Breast epithelium (tissue), 4 donors: ENCODE results near the gene PADI1. TPM values are rescaled to one million over a fixed set of nuclear protein-coding genes. Genes with fewer than 3 reads are reported as not detected.

Experiments
- DNase-seq, 2 donors: peaks; one replicate each; pipeline ENCODE4 v3.0.0-alpha.2; 2019; ENCODE audit warnings: low spot score in 2 of 2
- H3K27ac ChIP-seq, 2 donors: fragments of 200-600 bp; sonication (generic) in 1 of 2; one replicate each; pipeline ENCODE4 v1.5.1; 2016 to 2019; ENCODE audit warnings: mild to moderate bottlenecking in 1 of 2
- H3K27me3 ChIP-seq, 2 donors: fragments of 200-600 bp; sonication (generic) in 1 of 2; one replicate each; pipeline versions ENCODE4 v1.5.1 to v1.6.0; 2017 to 2019; ENCODE audit warnings: control low read depth in 1 of 2, mild to moderate bottlenecking in 1 of 2
- H3K36me3 ChIP-seq: fragments of 200-600 bp; one replicate; pipeline ENCODE4 v1.5.1; 2019
- H3K4me1 ChIP-seq, 2 donors: fragments of 200-600 bp; sonication (generic); one replicate each; pipeline ENCODE4 v1.5.1; 2016 to 2019; ENCODE audit warnings: control low read depth in 1 of 2
- H3K4me3 ChIP-seq, 3 donors: fragments of 200-600 bp; sonication (generic); 1 replicate in 2 of 3; 2 replicates in 1 of 3; pipeline ENCODE4 v1.5.1; 2016 to 2019; ENCODE audit warnings: mild to moderate bottlenecking in 3 of 3, moderate library complexity in 2 of 3
- H3K9me3 ChIP-seq, 2 donors: fragments of 200-600 bp; sonication (generic) in 1 of 2; one replicate each; pipeline ENCODE4 v1.5.1; 2016 to 2019; ENCODE audit warnings: control low read depth in 1 of 2
- POLR2A ChIP-seq: fragments of 450-650 bp; IDR thresholded peaks from one replicate; pipeline ENCODE4 v1.6.1; 2016; ENCODE audit warnings: antibody characterized with exemption, mild to moderate bottlenecking, moderate library complexity
- POLR2AphosphoS5 ChIP-seq, 3 donors: sonication (generic); formaldehyde crosslinking; IDR thresholded peaks; one replicate each; pipeline ENCODE4 v1.6.1; 2017; ENCODE audit warnings: antibody characterized with exemption in 3 of 3
- intact Hi-C: fragments of 100-400 bp; cut with DNase I; formaldehyde crosslinking; loops from one replicate; pipeline ENCODE4 v1.15.1; 2023; ENCODE audit warnings: low total_unique reads
- total RNA-seq, 3 donors: library from RNA; depleted of rRNA; stranded (reverse); fragments of >200 nt; gene quantifications; one replicate each; pipeline ENCODE4 v1.1.0, GENCODE V29; 2016
- TF ChIP-seq, protein P1 (sequence below), 3 donors: fragments of 450-650 bp; IDR thresholded peaks; one replicate each; pipeline ENCODE4 v1.5.1; 2016 to 2017; ENCODE audit warnings: antibody characterized with exemption in 3 of 3, mild to moderate bottlenecking in 3 of 3, moderate library complexity in 3 of 3

PADI1 gene
- total RNA-seq, 3 donors from 2014 or later: 0.33 TPM; not detected in 2

DNA sequence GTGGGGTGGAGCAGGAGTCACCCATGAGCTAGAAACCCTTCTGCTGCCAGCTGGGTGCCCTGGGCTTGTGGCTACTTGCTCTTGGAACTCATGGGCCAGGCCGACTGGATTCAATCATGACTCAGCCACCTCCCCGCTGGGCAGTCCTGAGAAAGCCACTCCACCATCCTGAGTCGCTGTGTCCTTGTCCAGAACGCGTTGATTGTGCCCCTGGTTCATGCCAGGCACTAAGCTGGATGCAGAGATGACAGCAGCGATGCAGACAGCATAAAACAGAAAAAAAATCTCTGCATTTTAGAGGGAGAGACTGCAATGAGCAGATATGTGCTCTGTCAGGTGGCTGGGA, 10.6 kb downstream of the PADI1 start:
- H3K4me3 ChIP-seq: no peak overlapping the region
- intact Hi-C loops: no loop called here
- peaks cover 0 to 5% of the 10 kb centered on the region in 2 donors for H3K27me3 ChIP-seq
- DNase-seq: no peak
- peaks cover 0 to 10% of the 10 kb centered on the region in 2 donors for H3K4me1 ChIP-seq
- TF ChIP-seq POLR2A: no peak
- H3K36me3 ChIP-seq: no peaks in the 10 kb centered on the region
- no peak overlapping the region for H3K27ac ChIP-seq
- no peaks in the 10 kb centered on the region for H3K9me3 ChIP-seq

DNA sequence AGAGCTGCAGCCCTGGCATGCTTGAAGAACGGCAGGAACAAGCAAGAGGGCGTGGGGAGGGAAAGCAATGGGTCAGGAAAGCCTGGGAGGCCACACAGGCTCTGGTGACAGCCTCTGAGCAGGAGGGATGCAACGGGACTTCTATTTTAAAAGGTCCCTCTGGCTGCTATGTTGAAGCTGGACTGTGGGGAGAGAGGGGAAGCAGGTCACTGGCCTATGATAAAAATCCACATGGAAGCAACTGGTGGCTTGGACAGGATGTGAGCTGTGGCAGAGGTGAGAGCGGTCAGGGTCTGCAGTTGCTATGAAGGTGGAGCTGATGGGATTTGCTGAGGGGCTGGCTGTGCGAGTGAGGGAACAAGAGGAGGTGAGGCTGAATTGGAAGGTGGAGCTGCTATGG, 11.2 kb downstream of the PADI1 start:
- no peak overlapping the region for H3K27ac ChIP-seq
- no peak overlapping the region for H3K4me3 ChIP-seq
- H3K4me1 ChIP-seq: peaks cover 0 to 10% of the 10 kb centered on the region in 2 donors
- no peaks in the 10 kb centered on the region for H3K36me3 ChIP-seq
- intact Hi-C loops: no loop called here
- H3K9me3 ChIP-seq: no peaks in the 10 kb centered on the region
- peaks cover 0 to 5% of the 10 kb centered on the region in 2 donors for H3K27me3 ChIP-seq
- no peak for DNase-seq
- TF ChIP-seq POLR2AphosphoS5 (IDR thresholded peaks at IDR 0.05) (no peak), POLR2A (no peak)
- TF ChIP-seq, protein P1, sequence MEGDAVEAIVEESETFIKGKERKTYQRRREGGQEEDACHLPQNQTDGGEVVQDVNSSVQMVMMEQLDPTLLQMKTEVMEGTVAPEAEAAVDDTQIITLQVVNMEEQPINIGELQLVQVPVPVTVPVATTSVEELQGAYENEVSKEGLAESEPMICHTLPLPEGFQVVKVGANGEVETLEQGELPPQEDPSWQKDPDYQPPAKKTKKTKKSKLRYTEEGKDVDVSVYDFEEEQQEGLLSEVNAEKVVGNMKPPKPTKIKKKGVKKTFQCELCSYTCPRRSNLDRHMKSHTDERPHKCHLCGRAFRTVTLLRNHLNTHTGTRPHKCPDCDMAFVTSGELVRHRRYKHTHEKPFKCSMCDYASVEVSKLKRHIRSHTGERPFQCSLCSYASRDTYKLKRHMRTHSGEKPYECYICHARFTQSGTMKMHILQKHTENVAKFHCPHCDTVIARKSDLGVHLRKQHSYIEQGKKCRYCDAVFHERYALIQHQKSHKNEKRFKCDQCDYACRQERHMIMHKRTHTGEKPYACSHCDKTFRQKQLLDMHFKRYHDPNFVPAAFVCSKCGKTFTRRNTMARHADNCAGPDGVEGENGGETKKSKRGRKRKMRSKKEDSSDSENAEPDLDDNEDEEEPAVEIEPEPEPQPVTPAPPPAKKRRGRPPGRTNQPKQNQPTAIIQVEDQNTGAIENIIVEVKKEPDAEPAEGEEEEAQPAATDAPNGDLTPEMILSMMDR (IDR thresholded peaks at IDR 0.05): no peak

- TF ChIP-seq, protein P1 (IDR thresholded peaks at IDR 0.05): no peak
- TF ChIP-seq POLR2AphosphoS5 (IDR thresholded peaks at IDR 0.05) (no peak), POLR2A (no peak)
- Histone ChIP-seq H3K9me3 (no peaks in the 10 kb centered on the region), H3K4me1 (peaks cover 0 to 2% of the 10 kb centered on the region in 2 donors), H3K27ac (no peak overlapping the region), H3K4me3 (no peak overlapping the region), H3K36me3 (no peaks in the 10 kb centered on the region), H3K27me3 (peaks cover 0 to 15% of the 10 kb centered on the region in 2 donors)
- intact Hi-C loops: no loop called here
- DNase-seq: no peak
Observed at GRCh38 chr1:17217607-17218006, 12.7 kb downstream of the PADI1 start.

- Histone ChIP-seq H3K36me3 (no peaks in the 10 kb centered on the region), H3K27me3 (peaks cover 0 to 15% of the 10 kb centered on the region in 2 donors), H3K27ac (no peak overlapping the region), H3K9me3 (no peaks in the 10 kb centered on the region), H3K4me1 (no peaks in the 10 kb centered on the region), H3K4me3 (no peak overlapping the region)
- no peak for DNase-seq
- TF ChIP-seq, protein P1 (IDR thresholded peaks at IDR 0.05): no peak
- TF ChIP-seq POLR2AphosphoS5 (IDR thresholded peaks at IDR 0.05) (no peak), POLR2A (no peak)
- intact Hi-C loops: no loop called here
Observed at GRCh38 chr1:17218939-17219338, 14.0 kb downstream of the PADI1 start.

GRCh38 chr1:17220287-17220686, 15.4 kb downstream of the PADI1 start:
- Histone ChIP-seq H3K27ac (no peak overlapping the region), H3K9me3 (no peaks in the 10 kb centered on the region), H3K4me3 (no peak overlapping the region), H3K4me1 (no peaks in the 10 kb centered on the region), H3K36me3 (no peaks in the 10 kb centered on the region), H3K27me3 (peaks cover 0 to 15% of the 10 kb centered on the region in 2 donors)
- intact Hi-C loops: no loop called here
- TF ChIP-seq POLR2AphosphoS5 (IDR thresholded peaks at IDR 0.05): no peak
- no peak for DNase-seq

- H3K4me1 ChIP-seq: no peaks in the 10 kb centered on the region
- no peaks in the 10 kb centered on the region for H3K36me3 ChIP-seq
- H3K9me3 ChIP-seq: no peaks in the 10 kb centered on the region
- H3K27ac ChIP-seq: no peak overlapping the region
- H3K27me3 ChIP-seq: peaks cover 0 to 15% of the 10 kb centered on the region in 2 donors
- intact Hi-C loops: no loop called here
- no peak overlapping the region for H3K4me3 ChIP-seq
- TF ChIP-seq POLR2AphosphoS5 (IDR thresholded peaks at IDR 0.05): no peak
- TF ChIP-seq POLR2A: no peak
- TF ChIP-seq, protein P1 (IDR thresholded peaks at IDR 0.05): no peak
- no peak for DNase-seq
Observed at GRCh38 chr1:17222557-17222956, 17.6 kb downstream of the PADI1 start.
